Measurements from ENCODE around the gene LTC4S.

- TF ChIP-seq CTCF (IDR thresholded peaks at IDR 0.05) (no peak), POLR2A (IDR thresholded peaks at IDR 0.05) (no peak)
Observed at GRCh38 chr5:179762781-179763176, 31.0 kb upstream of the LTC4S start.
